PC-9 (cell line): ENCODE measurements around the gene CEP350. TPM values are rescaled to one million over a fixed set of nuclear protein-coding genes. Genes with fewer than 3 reads are reported as not detected.

Source experiments
- BruUV-seq: library from RNA; stranded (reverse); fragments of 400-500 nt; replicated peaks from 2 replicates; lab custom pipeline; 2021; lab: Mats Ljungman, UMichigan
- CTCF ChIA-PET: fragments of 300-600 bp; sonication (Branson Sonifier 250); formaldehyde crosslinking; loops from one replicate; lab custom pipeline; 2022; ENCODE audit warnings: antibody characterized with exemption; lab: Charles Lee
- POLR2A ChIA-PET: fragments of 300-600 bp; sonication (Branson Sonifier 250); formaldehyde crosslinking; loops from one replicate; lab custom pipeline; 2022; ENCODE audit warnings: antibody characterized with exemption; ENCODE audit not compliant: unreplicated experiment; lab: Charles Lee
- DNase-seq, 2 experiments: peaks; one replicate each; pipeline versions ENCODE4 v3.0.0 to v3.0.0-alpha.2; 2015 to 2022; ENCODE audit warnings: mixed read lengths in 1 of 2
- H2AFZ ChIP-seq: fragments of 200-600 bp; sonication (generic); 2 replicates; pipeline ENCODE4 v1.8.1; 2017; ENCODE audit warnings: antibody characterized with exemption
- H3F3A ChIP-seq: fragments of 200-600 bp; sonication (generic); 2 replicates; pipeline ENCODE4 v1.8.1; 2017; ENCODE audit warnings: antibody characterized with exemption, mild to moderate bottlenecking, low read depth; ENCODE audit not compliant: insufficient read depth
- H3K27ac ChIP-seq: fragments of 200-600 bp; sonication (generic); 2 replicates; pipeline ENCODE4 v1.6.1; 2016; ENCODE audit warnings: mixed run types
- H3K27me3 ChIP-seq: fragments of 200-600 bp; sonication (generic); 2 replicates; pipeline ENCODE4 v1.6.1; 2016; ENCODE audit warnings: low read depth, mixed run types; ENCODE audit not compliant: insufficient read depth
- H3K36me3 ChIP-seq: fragments of 200-600 bp; sonication (generic); 2 replicates; pipeline ENCODE4 v1.6.1; 2016; ENCODE audit warnings: low read depth, mixed run types
- H3K4me1 ChIP-seq: fragments of 200-600 bp; sonication (generic); replicated peaks from 2 replicates; pipeline ENCODE4 v1.6.1; 2016; ENCODE audit warnings: mixed run types; ENCODE audit not compliant: insufficient read depth
- H3K4me2 ChIP-seq: fragments of 200-600 bp; sonication (generic); 2 replicates; pipeline ENCODE4 v1.6.1; 2017; ENCODE audit warnings: mixed run types
- H3K4me3 ChIP-seq: fragments of 200-600 bp; sonication (generic); 2 replicates; pipeline ENCODE4 v1.6.1; 2016; ENCODE audit warnings: mixed run types
- H3K79me2 ChIP-seq: fragments of 200-600 bp; sonication (generic); 2 replicates; pipeline ENCODE4 v1.6.1; 2017; ENCODE audit warnings: low read depth, mixed run types
- H3K9me2 ChIP-seq: fragments of 200-600 bp; sonication (generic); 2 replicates; pipeline ENCODE4 v1.8.1; 2017; ENCODE audit warnings: mild to moderate bottlenecking; ENCODE audit not compliant: insufficient read depth
- H3K9me3 ChIP-seq: fragments of 200-600 bp; sonication (generic); 2 replicates; pipeline ENCODE4 v1.8.1; 2016; ENCODE audit warnings: low read depth; ENCODE audit not compliant: insufficient read depth
- H4K20me1 ChIP-seq: fragments of 200-600 bp; sonication (generic); 2 replicates; pipeline ENCODE4 v1.8.1; 2017; ENCODE audit not compliant: insufficient read depth
- CTCF ChIP-seq: fragments of 200-600 bp; sonication (generic); conservative IDR thresholded peaks from 2 replicates; pipeline ENCODE4 v1.6.1; 2017; ENCODE audit warnings: mixed run types, antibody characterized with exemption, mild to moderate bottlenecking, moderate library complexity
- EZH2 ChIP-seq: fragments of 200-600 bp; sonication (generic); IDR thresholded peaks from 2 replicates; pipeline ENCODE4 v1.8.0; 2017; ENCODE audit warnings: antibody characterized with exemption, low read depth
- intact Hi-C: fragments of 100-400 bp; cut with micrococcal nuclease; formaldehyde crosslinking; loops from one replicate; pipeline ENCODE4 v1.10.0; 2022; ENCODE audit not compliant: unreplicated experiment
- total RNA-seq: library from RNA; stranded (reverse); gene quantifications from 2 replicates; pipeline ENCODE4 v1.2.3, GENCODE V29; 2021

Gene CEP350
- total RNA-seq, 1 experiment from 2014 or later: 30.6 TPM

DNA sequence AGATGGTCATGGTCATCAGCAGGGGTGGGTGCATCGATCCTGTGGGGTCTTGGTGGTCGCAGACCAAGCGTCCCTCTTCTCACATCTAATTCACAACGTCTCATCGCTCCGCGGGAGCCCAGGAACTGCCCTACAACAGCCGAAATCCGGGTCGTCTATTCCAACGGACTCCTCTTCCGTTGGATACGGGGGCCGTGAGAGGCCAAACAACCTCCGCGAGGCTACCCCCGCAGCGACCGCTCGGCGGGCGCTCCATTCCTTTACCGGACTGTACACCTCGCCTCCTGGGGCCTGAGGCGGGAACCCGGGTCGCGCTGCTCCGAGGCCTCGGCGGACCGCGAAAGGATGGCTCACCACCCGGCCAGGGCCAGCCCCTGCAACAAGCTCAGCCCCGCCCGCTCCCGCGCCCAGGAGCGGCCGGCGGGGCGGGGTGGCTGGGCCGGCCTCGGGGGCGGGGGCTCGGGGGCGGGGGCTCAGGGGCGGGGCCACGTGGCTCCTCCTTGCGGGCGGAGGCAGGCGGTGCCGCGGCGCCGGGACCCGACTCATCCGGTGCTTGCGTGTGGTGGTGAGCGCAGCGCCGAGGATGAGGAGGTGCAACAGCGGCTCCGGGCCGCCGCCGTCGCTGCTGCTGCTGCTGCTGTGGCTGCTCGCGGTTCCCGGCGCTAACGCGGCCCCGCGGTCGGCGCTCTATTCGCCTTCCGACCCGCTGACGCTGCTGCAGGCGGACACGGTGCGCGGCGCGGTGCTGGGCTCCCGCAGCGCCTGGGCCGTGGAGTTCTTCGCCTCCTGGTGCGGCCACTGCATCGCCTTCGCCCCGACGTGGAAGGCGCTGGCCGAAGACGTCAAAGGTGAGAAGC is 199.9 kb downstream of the CEP350 start, which contains the start of gene QSOX1:
TSS of gene QSOX1 (plus strand) at position 545 of the 857 bp plus-strand sequence. CDS start at position 584, 39 bp downstream.
- TF ChIP-seq CTCF (no peak), EZH2 (no peak)
- Histone ChIP-seq H3K9me2 (no peaks in the 10 kb centered on the region), H3K4me2 (peak within 1 kb of the TSS; percentile 94), H3K79me2 (peaks cover 49% of the 10 kb centered on the region), H3K4me1 (peaks cover 61% of the 10 kb centered on the region), H2AFZ (peak within 1 kb of the TSS; percentile 79), H3K27me3 (no peaks in the 10 kb centered on the region), H3K36me3 (no peaks in the 10 kb centered on the region), H3K9me3 (no peaks in the 10 kb centered on the region), H3K4me3 (peak within 1 kb of the TSS; percentile 82), H4K20me1 (no peaks in the 10 kb centered on the region; the same call in 1 of the 2 replicates), H3K27ac (peak within 1 kb of the TSS; percentile 73), H3F3A (peaks cover 41% of the 10 kb centered on the region)
- peak; percentile 70 to 88 for DNase-seq
- ChIA-PET POLR2A (interaction anchor here (0.6 to 1.0 kb wide), 8 partner anchors 13 to 1887 kb away, joined by 3 to 41 read pairs (median 4); no protein-coding TSS in a partner anchor), CTCF (interaction anchor here (0.6 to 1.6 kb wide), 3 partner anchors 14 to 1483 kb away, joined by 4 to 11 read pairs (median 10); no protein-coding TSS in a partner anchor)
- intact Hi-C loops: loop anchor here (1.0 to 5.0 kb wide), 3 partner anchors 14 to 57 kb away; no protein-coding TSS in a partner anchor
- no TSS peak for BruUV-seq

- Histone ChIP-seq H2AFZ (peak overlapping the region; percentile 79), H3K4me1 (peaks cover 61% of the 10 kb centered on the region), H3K4me2 (peak overlapping the region; percentile 85), H4K20me1 (no peaks in the 10 kb centered on the region; the same call in 1 of the 2 replicates), H3K27me3 (no peaks in the 10 kb centered on the region), H3K9me2 (no peaks in the 10 kb centered on the region), H3K36me3 (0 out of 2 replicates have a peak, but pooled peaks cover 4% of the 10 kb centered on the region), H3K4me3 (peak overlapping the region; percentile 80), H3K9me3 (no peaks in the 10 kb centered on the region), H3F3A (peaks cover 41% of the 10 kb centered on the region; the same call in 1 of the 2 replicates), H3K79me2 (peaks cover 56% of the 10 kb centered on the region), H3K27ac (0 out of 2 replicates have a peak overlapping the region, but pooled peaks have one; percentile 73)
- intact Hi-C loops: loop anchor here (1.0 kb wide), 1 partner anchor 13 kb away; no protein-coding TSS in a partner anchor
- CTCF ChIA-PET: interaction anchor here (0.7 to 1.6 kb wide), 3 partner anchors 14 to 345 kb away, joined by 4 to 10 read pairs (median 5); no protein-coding TSS in a partner anchor
- no peak for DNase-seq
- TF ChIP-seq CTCF (no peak), EZH2 (no peak)
- POLR2A ChIA-PET: interaction anchor here (0.6 to 1.0 kb wide), 3 partner anchors 14 to 272 kb away, joined by 3 to 5 read pairs (median 4); no protein-coding TSS in a partner anchor
- BruUV-seq: no TSS peak
Observed at GRCh38 chr1:180155182-180155682, 200.6 kb downstream of the CEP350 start.

- no peak for DNase-seq
- Histone ChIP-seq H2AFZ (no peak overlapping the region), H4K20me1 (no peaks in the 10 kb centered on the region; the same call in 1 of the 2 replicates), H3F3A (peaks cover 32% of the 10 kb centered on the region; the same call in 1 of the 2 replicates), H3K27ac (peak overlapping the region; percentile 73), H3K4me1 (peaks cover 52% of the 10 kb centered on the region), H3K36me3 (0 out of 2 replicates have a peak, but pooled peaks cover 9% of the 10 kb centered on the region), H3K27me3 (no peaks in the 10 kb centered on the region), H3K9me2 (no peaks in the 10 kb centered on the region), H3K9me3 (no peaks in the 10 kb centered on the region), H3K79me2 (peaks cover 65% of the 10 kb centered on the region), H3K4me2 (peak overlapping the region; percentile 85), H3K4me3 (peak overlapping the region; percentile 80)
- ChIA-PET CTCF (no interaction called here), POLR2A (no interaction called here)
- TSS peak; percentile 30 for BruUV-seq
- intact Hi-C loops: no loop called here
- TF ChIP-seq EZH2 (no peak), CTCF (no peak)
Observed at GRCh38 chr1:180156201-180156600, 201.6 kb downstream of the CEP350 start.
